GM21515 (cell line): ENCODE data around the gene MACROD2.
"Not testable (repeated sequence)": the region's sequence is repeated elsewhere in the genome, so short reads cannot be mapped to it uniquely, and the experiment has no call there.

ENCODE experiments used
- ATAC-seq: cut with Tn5 transposase; IDR thresholded peaks from one replicate; pipeline ENCODE4 v1.9.1; 2021; ENCODE audit not compliant: unreplicated experiment

MACROD2 gene

GRCh38 chr20:15535863-15536262 is 1540.5 kb downstream of the MACROD2 start:
- ATAC-seq: no peak

DNA sequence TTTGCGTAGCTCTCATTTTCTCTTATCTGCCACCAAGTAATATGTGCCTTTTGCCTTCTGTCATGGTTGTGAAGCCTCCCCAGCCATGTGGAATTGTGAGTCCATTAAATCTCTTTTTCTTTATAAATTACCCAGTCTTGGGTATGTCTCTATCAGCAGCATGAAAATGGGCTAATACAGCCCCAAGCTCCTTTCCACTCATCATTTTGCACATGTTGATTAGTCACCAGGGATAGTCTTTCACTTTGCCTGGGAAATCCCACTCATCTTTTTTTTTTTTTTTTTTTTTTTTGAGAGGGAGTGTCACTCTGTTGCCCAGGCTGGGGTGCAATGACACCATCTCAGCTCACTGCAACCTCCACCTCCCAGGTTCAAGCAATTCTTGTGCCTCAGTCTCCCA is 1541.9 kb downstream of the MACROD2 start:
- ATAC-seq: not testable (repeated sequence)

GRCh38 chr20:15542655-15543054 is 1547.3 kb downstream of the MACROD2 start:
- no peak for ATAC-seq

- ATAC-seq: no peak
These were observed 1549.4 kb downstream of the MACROD2 start for GRCh38 chr20:15544742-15545141.

GRCh38 chr20:15546525-15547023 is 1551.3 kb downstream of the MACROD2 start:
- no peak for ATAC-seq

GRCh38 chr20:15547119-15547518 is 1551.8 kb downstream of the MACROD2 start:
- ATAC-seq: no peak

GRCh38 chr20:15550116-15550870 is 1555.0 kb downstream of the MACROD2 start:
- ATAC-seq: no peak

GRCh38 chr20:15555913-15556312 is 1560.6 kb downstream of the MACROD2 start:
- ATAC-seq: no peak

DNA sequence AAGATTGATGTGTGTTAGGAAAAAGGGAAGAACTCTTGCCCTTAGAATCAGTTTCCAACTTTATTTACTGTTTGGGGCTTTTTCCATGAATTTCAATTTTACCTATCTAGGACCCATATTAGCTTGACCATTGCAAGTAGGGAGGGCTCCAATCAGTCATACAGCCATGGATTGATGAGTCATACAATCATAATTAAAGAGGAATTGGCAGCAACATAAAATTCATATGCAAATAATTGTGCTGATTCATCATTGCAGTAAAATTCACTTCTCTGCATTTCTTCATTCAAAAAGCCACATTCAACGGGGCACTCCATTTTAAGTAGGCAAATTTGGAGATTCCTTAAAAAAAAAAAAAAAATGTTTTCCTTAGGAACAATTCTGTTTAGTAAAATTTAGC is 1561.6 kb downstream of the MACROD2 start:
- ATAC-seq: no peak

DNA sequence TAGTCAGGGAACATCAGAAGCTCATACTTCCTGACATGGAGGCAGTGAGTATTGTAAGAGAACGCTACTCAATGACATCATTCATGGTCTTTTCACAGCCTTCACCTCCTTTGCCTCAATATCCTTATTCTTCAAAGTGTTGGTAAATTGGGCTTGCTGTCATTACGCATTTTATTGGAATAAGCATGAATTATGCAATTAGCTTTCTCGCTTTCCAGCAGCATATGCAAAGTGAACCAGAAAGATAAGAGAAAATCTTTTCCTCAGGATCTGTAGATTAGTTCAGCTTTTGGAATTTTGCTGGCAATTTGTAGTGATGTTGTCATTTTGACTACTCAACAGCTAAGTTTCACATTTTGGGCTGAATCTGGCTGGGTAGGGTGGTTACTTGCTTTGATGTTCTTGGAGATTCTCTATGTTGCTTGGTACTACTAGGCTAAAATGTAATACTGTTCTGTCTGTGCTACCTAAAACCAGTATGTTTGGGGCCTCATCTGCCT is 1565.8 kb downstream of the MACROD2 start:
- ATAC-seq: no peak

- ATAC-seq: no peak
These were observed 1566.5 kb downstream of the MACROD2 start for GRCh38 chr20:15561707-15562404.

GRCh38 chr20:15563836-15564235 is 1568.5 kb downstream of the MACROD2 start:
- no peak for ATAC-seq

DNA sequence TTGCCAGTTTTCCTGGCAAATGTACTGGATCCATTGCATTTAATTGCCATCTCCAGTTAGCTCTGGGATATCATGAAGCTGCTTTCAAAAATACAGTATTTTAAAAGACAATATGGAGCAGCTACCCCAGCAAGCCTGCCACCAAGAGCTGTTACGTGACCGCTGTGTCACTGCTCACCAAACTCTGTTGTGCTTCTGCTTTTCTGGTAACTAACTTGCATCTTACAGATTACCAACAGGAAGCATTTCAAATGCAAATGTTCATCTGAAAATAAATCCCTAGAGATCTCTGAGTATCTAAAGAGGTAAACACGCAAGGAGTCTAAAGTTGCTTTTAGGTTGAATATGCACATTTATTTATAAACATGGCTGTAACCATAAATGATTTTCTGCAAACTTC is 1569.7 kb downstream of the MACROD2 start:
- peak; percentile 75 for ATAC-seq

DNA sequence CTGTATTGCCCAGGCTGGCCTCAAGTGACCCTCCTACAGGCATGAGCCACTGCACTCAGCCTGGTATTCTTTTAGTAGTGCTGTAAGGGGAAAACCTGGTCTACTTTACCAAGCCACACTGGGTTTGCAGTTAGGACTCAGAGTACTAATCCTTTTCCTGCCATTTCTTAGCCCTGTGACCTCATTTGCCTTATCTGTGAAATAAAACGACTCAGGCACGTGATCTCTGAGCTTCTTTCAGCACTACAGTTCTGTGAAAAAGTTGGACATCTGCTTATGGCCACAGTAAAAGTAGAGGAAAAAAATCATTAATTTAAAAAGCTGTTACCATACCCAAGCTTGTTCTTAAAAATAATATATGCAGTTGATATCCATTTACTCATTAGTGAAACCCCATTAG is 1570.5 kb downstream of the MACROD2 start:
- ATAC-seq: no peak

- no peak for ATAC-seq
These were observed 1571.9 kb downstream of the MACROD2 start for GRCh38 chr20:15567219-15567618.

DNA sequence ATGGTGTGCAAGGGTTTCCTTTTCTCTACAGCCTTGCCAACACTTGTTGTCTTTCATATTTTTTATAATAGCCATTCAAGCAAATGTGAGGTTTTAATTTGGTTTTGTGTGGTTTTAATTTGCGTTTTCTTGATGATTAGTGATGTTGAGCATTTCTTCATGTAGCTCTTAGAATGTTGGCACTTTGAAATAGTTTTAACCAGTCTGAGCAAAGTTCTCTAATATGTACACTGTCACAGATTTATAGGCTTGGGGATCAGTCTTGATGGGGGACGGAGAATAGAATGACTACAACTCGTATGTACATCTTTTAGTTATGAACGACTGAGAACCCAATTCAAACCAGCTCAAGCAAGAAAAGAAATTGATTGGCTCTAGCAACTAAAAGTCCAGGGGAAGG is 1574.8 kb downstream of the MACROD2 start:
- ATAC-seq: no peak

GRCh38 chr20:15571056-15571455 is 1575.7 kb downstream of the MACROD2 start:
- ATAC-seq: no peak

DNA sequence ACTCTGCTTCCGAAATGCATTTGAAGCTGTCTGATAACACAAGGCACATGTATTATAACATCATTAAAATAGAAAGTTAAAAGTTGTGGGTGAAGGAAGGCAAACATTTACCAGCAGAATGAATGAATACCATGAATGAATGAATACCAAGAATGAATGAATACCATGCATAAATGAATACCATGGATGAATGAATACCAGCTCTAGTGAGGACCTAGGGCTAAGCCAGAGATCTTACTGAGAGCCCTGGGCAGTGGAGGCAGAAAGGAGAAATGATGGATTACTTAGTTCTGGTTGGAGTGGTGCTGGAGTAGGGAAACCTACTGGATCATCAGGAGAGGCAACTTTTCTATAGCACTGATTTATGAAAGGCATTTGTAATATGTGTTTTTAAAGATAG is 1579.9 kb downstream of the MACROD2 start:
- ATAC-seq: no peak

DNA sequence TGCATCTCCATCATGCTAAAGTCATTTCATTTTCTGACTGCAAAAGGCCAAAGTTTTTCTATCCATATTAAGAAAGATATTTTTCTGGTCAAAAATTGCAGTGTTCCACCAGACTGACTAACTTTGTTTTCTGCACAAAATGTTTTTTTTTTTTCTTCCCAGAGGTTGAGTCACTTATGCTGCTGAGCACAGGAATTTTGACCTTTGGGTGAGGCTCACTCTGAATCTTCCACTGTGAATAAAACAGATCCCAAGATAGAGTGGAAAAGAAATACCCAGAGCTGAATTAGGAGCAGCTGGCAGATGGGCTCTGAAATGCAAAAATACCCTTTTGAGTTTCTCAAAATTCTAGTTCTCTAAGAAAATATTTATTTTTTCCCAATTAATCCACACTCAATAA is 1581.1 kb downstream of the MACROD2 start:
- ATAC-seq: no peak

DNA sequence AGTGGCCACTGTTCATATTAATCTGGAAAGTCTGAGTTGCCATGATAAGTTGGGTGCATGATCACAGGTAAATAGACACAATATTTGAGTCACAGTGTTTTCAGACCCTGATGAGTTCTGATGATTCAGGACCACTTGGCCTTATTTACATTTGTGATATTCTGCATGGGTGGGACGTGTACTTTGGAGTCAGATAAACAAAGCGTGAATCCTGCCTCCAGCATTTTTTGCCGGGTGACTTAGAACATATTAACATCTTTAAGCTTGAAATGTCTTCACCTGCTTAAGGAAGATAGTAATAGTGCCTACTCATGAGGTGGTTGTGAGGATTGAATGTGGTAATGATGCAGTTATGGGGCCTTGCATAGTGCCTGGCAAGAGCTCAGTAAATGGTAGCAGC is 1582.8 kb downstream of the MACROD2 start:
- no peak for ATAC-seq

DNA sequence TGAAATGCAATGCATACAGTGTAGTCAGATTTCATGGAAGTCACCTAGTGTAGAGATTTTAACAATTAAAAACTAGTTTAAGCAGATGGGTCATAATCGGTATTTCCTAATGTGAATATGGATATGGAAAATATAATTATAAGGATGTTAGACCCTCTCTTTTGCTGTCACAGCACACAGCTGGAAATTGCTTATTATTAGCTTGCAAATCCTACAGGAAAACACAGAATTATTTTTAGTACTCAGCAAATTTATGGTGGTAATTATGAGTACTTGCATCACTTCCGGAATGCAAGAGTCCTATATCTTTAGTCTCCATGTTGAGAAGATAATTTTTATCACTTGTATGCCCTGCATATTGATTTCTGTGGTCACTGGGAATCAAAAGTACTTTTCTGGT is 1584.4 kb downstream of the MACROD2 start:
- no peak for ATAC-seq

- ATAC-seq: no peak
These were observed 1586.9 kb downstream of the MACROD2 start for GRCh38 chr20:15582146-15582760.
